Germinal center (tissue), 1 donor: ENCODE results near the gene PZP.
A peak's percentile ranks its signal among the peaks of the same experiment; 100 is the strongest.
"Not testable (repeated sequence)": the region's sequence is repeated elsewhere in the genome, so short reads cannot be mapped to it uniquely, and the experiment has no call there.

Source experiments
- DNase-seq: peaks from one replicate; pipeline ENCODE4 v3.0.0; 2012; ENCODE audit warnings: mixed read lengths, low spot score

PZP gene

GRCh38 chr12:9180810-9181209 lies 27.4 kb downstream of the PZP start:
- DNase-seq, result no peak

- DNase-seq, result no peak
These were observed 28.4 kb downstream of the PZP start for GRCh38 chr12:9179781-9180180.

GRCh38 chr12:9169979-9170634 lies 38.1 kb downstream of the PZP start:
- no peak for DNase-seq

- not testable (repeated sequence) for DNase-seq
These were observed 40.9 kb downstream of the PZP start for GRCh38 chr12:9167345-9167744.

- no peak for DNase-seq
These were observed 44.8 kb downstream of the PZP start for GRCh38 chr12:9163392-9163791.

- no peak for DNase-seq
These were observed 52.1 kb downstream of the PZP start for GRCh38 chr12:9156119-9156518.

- peak; percentile 6 for DNase-seq
These were observed 58.8 kb downstream of the PZP start for GRCh38 chr12:9149372-9149771.

- no peak for DNase-seq
These were observed 59.3 kb downstream of the PZP start for GRCh38 chr12:9148926-9149325.

GRCh38 chr12:9147461-9147860 lies 60.7 kb downstream of the PZP start:
- DNase-seq, result no peak

GRCh38 chr12:9144730-9145106 lies 63.5 kb downstream of the PZP start:
- no peak for DNase-seq

- DNase-seq, result no peak
These were observed 64.1 kb downstream of the PZP start for GRCh38 chr12:9143929-9144729.

GRCh38 chr12:9143137-9143536 lies 65.1 kb downstream of the PZP start:
- DNase-seq, result no peak

GRCh38 chr12:9139588-9140290 lies 68.5 kb downstream of the PZP start:
- not testable (repeated sequence) for DNase-seq

- DNase-seq, result no peak
These were observed 72.3 kb downstream of the PZP start for GRCh38 chr12:9135903-9136310.

GRCh38 chr12:9134981-9135628 lies 73.1 kb downstream of the PZP start:
- peak; percentile 6 for DNase-seq

GRCh38 chr12:9133216-9133916 lies 74.8 kb downstream of the PZP start:
- no peak for DNase-seq

GRCh38 chr12:9132008-9132535 lies 76.1 kb downstream of the PZP start:
- DNase-seq, result no peak

- DNase-seq, result no peak
These were observed 78.0 kb downstream of the PZP start for GRCh38 chr12:9130244-9130643.

GRCh38 chr12:9127936-9128663 lies 80.1 kb downstream of the PZP start:
- DNase-seq, result no peak

- DNase-seq, result no peak
These were observed 80.7 kb downstream of the PZP start for GRCh38 chr12:9127484-9127883.
